HepG2 (cell line): ENCODE measurements around the gene EZH2. TPM values are rescaled to one million over a fixed set of nuclear protein-coding genes. Genes with fewer than 3 reads are reported as not detected.

Experiments
- ATAC-seq: fragments of 200-7000 bp; cut with Tn5 transposase; 3 replicates; pipeline ENCODE4 v1.9.1; 2020; ENCODE audit warnings: mild to moderate bottlenecking, moderate library complexity
- BruUV-seq: library from RNA; stranded (reverse); fragments of 400-500 nt; replicated peaks from 2 replicates; lab custom pipeline; 2021; lab: Mats Ljungman, UMichigan
- CTCF ChIA-PET: fragments of 300-600 bp; formaldehyde crosslinking; extraction: SDS; loops from one replicate; lab custom pipeline; 2021; ENCODE audit warnings: low total read pairs, inconsistent platforms, low intra/inter-chr PET ratio; lab: Yijun Ruan, JAX
- POLR2A ChIA-PET: fragments of 350-600 bp; sonication (Branson Sonifier 250); formaldehyde crosslinking; loops from one replicate; lab custom pipeline; 2020; ENCODE audit warnings: antibody characterized with exemption, inconsistent platforms; lab: Yijun Ruan, JAX
- DNase-seq: peaks from one replicate; pipeline ENCODE4 v3.0.0-alpha.2; 2015; ENCODE audit warnings: low spot score
- FAIRE-seq: peaks from 3 replicates; lab custom pipeline; 2011; peaks lifted over from hg19 to GRCh38; lab: Jason Lieb, UNC
- H2AFZ ChIP-seq: one replicate; pipeline ENCODE4 v1.6.1; 2011; ENCODE audit warnings: low read length, inconsistent platforms
- H3K27ac ChIP-seq: fragments of 300-600 bp; 3 replicates; pipeline ENCODE4 v1.8.0; 2011; ENCODE audit warnings: mixed run types, mild to moderate bottlenecking, mixed read lengths, low read length, inconsistent platforms; ENCODE audit not compliant: insufficient read depth; ENCODE audit errors: extremely low read length
- H3K27me3 ChIP-seq, 2 experiments: fragments of 200-600 bp in 1 of 2; 2 replicates in 1 of 2; 3 replicates in 1 of 2; pipeline versions ENCODE4 v1.6.0 to v1.8.0; 2011; ENCODE audit warnings: low read length in 2 of 2, mild to moderate bottlenecking in 2 of 2, moderate library complexity in 2 of 2, inconsistent platforms in 1 of 2; ENCODE audit not compliant: insufficient read depth in 2 of 2, control insufficient read depth in 1 of 2
- H3K36me3 ChIP-seq, 2 experiments: fragments of 200-600 bp in 1 of 2; replicated peaks in 1 of 2; 2 replicates in 1 of 2; 3 replicates in 1 of 2; pipeline versions ENCODE4 v1.5.1 to v1.8.0; 2011; ENCODE audit warnings: low read length in 2 of 2, inconsistent platforms in 1 of 2; ENCODE audit not compliant: insufficient read depth in 2 of 2, control insufficient read depth in 1 of 2
- H3K4me1 ChIP-seq: 2 replicates; pipeline ENCODE4 v1.5.1; 2012; ENCODE audit warnings: low read length, inconsistent platforms; ENCODE audit not compliant: insufficient read depth
- H3K4me2 ChIP-seq: 2 replicates; pipeline ENCODE4 v1.6.0; 2011; ENCODE audit warnings: low read depth, low read length, inconsistent platforms
- H3K4me3 ChIP-seq, 3 experiments: fragments of 200-600 bp in 1 of 3; sonication (generic), shearing (Covaris generic) in 1 of 3; replicated peaks in 1 of 3; 2 replicates each; pipeline ENCODE4 v1.5.1; 2011 to 2016; ENCODE audit warnings: low read length in 3 of 3, inconsistent platforms in 2 of 3, low read depth in 2 of 3, mild to moderate bottlenecking in 2 of 3, control low read depth in 1 of 3, mixed read lengths in 1 of 3; ENCODE audit not compliant: insufficient read depth in 1 of 3
- H3K79me2 ChIP-seq: one replicate; pipeline ENCODE4 v1.6.1; 2011; ENCODE audit warnings: low read length, inconsistent platforms; ENCODE audit not compliant: insufficient read depth
- H3K9ac ChIP-seq: 2 replicates; pipeline ENCODE4 v1.6.0; 2011; ENCODE audit warnings: mild to moderate bottlenecking, low read depth, low read length, inconsistent platforms; ENCODE audit not compliant: insufficient read depth
- H3K9me3 ChIP-seq: 2 replicates; pipeline ENCODE4 v1.5.1; 2012; ENCODE audit warnings: mild to moderate bottlenecking, low read length
- H4K20me1 ChIP-seq: 2 replicates; pipeline ENCODE4 v1.6.0; 2011; ENCODE audit warnings: inconsistent platforms, mild to moderate bottlenecking, low read length, moderate library complexity; ENCODE audit not compliant: insufficient read depth
- HNRNPK ChIP-seq: fragments of 200-400 bp; formaldehyde crosslinking; IDR thresholded peaks from 2 replicates; pipeline ENCODE4 v1.6.1; 2018; ENCODE audit warnings: low read length, low read depth, moderate library complexity, mild to moderate bottlenecking; ENCODE audit not compliant: poor library complexity, severe bottlenecking
- SNAI1 ChIP-seq: sonication (generic); formaldehyde crosslinking; IDR thresholded peaks from 2 replicates; pipeline ENCODE4 v1.5.0; 2020; ENCODE audit warnings: mild to moderate bottlenecking, missing genetic modification reagents, borderline replicate concordance
- ZNF562 ChIP-seq: sonication (generic); formaldehyde crosslinking; IDR thresholded peaks from 2 replicates; pipeline ENCODE4 v1.8.0; 2022; ENCODE audit warnings: missing genetic modification reagents, borderline replicate concordance
- ZNF770 ChIP-seq: sonication (generic); formaldehyde crosslinking; IDR thresholded peaks from 2 replicates; pipeline ENCODE4 v1.5.0; 2020; ENCODE audit warnings: mild to moderate bottlenecking, missing genetic modification reagents
- WGBS: methylation state at CpG from one replicate; pipeline ENCODE4 v1.1.6; 2017; ENCODE audit warnings: low lambda C conversion rate; 5-methylcytosine and 5-hydroxymethylcytosine counted together
- in situ Hi-C: cut with HindIII; loops from 2 replicates; pipeline ENCODE4 v1.10.0; 2017; ENCODE audit warnings: low pct_unique_long_range_greater_than_20kb; ENCODE audit not compliant: extremely low pct_ligation_motif_present
- intact Hi-C: fragments of 100-400 bp; cut with micrococcal nuclease; formaldehyde crosslinking; loops from one replicate; pipeline ENCODE4 v1.10.0; 2022; ENCODE audit not compliant: unreplicated experiment
- polyA plus RNA-seq, 8 experiments: library from polyadenylated mRNA; depleted of rRNA in 3 of 8; stranded (reverse) in 7 of 8; unstranded in 1 of 8; fragments of >200 nt; fragmentation: Illumina TruSeq in 4 of 8; extraction: Trizol in 4 of 8; gene quantifications; 2 replicates each; pipeline versions ENCODE4 v1.2.1 to v1.2.3, GENCODE V29; 2011 to 2016; ENCODE audit warnings: low read depth in 4 of 8, missing spikeins in 1 of 8, mixed read lengths in 1 of 8; ENCODE audit not compliant: insufficient read depth in 1 of 8
- total RNA-seq, 5 experiments: library from RNA; depleted of rRNA; stranded (reverse); fragments of >200 nt; fragmentation: Illumina TruSeq; extraction: Trizol; gene quantifications; 2 replicates each; pipeline ENCODE4 v1.2.3, GENCODE V29; 2016; ENCODE audit warnings: low read depth in 1 of 5

Gene EZH2
- total and polyA plus RNA-seq, 2 of the 13 experiments (the other 11 are each of a cell fraction or from before 2014, with no cell fraction given): 26.0 to 34.3 TPM

GRCh38 chr7:148872188-148872587 is 11.9 kb downstream of the EZH2 start:
- Histone ChIP-seq H3K4me3 (no peak overlapping the region), H3K27ac (no peak overlapping the region), H3K79me2 (peaks cover 98% of the 10 kb centered on the region), H3K4me1 (peaks cover 46% of the 10 kb centered on the region; the same call in 1 of the 2 replicates), H4K20me1 (peaks cover 7% of the 10 kb centered on the region; the same call in 1 of the 2 replicates), H3K9me3 (no peaks in the 10 kb centered on the region), H3K27me3 (no peaks in the 10 kb centered on the region), H3K9ac (no peak overlapping the region), H3K36me3 (no peaks in the 10 kb centered on the region), H3K4me2 (no peak overlapping the region), H2AFZ (no peak overlapping the region)
- ATAC-seq (no peak), DNase-seq (no peak), FAIRE-seq (peak; percentile 15)
- intact Hi-C loops: no loop called here
- POLR2A ChIA-PET: interaction anchor here (1.3 kb wide), 1 partner anchor 11 kb away, joined by 3 read pairs; no protein-coding TSS in a partner anchor
- in situ Hi-C loops: no loop called here
- TF ChIP-seq HNRNPK (peak; percentile 36), SNAI1 (no peak)
- BruUV-seq: no TSS peak
- CTCF ChIA-PET: no interaction called here

- no peak overlapping the region for H3K9ac ChIP-seq
- POLR2A ChIA-PET: no interaction called here
- H3K27me3 ChIP-seq: no peaks in the 10 kb centered on the region
- peaks cover 46% of the 10 kb centered on the region; the same call in 1 of the 2 replicates for H3K4me1 ChIP-seq
- intact Hi-C loops: no loop called here
- H3K9me3 ChIP-seq: no peaks in the 10 kb centered on the region
- no peak for ATAC-seq
- no peak overlapping the region for H3K4me3 ChIP-seq
- DNase-seq: no peak
- BruUV-seq: no TSS peak
- H4K20me1 ChIP-seq: peaks cover 5% of the 10 kb centered on the region; the same call in 1 of the 2 replicates
- no peak for FAIRE-seq
- peaks cover 96% of the 10 kb centered on the region for H3K79me2 ChIP-seq
- no peak overlapping the region for H3K27ac ChIP-seq
- TF ChIP-seq ZNF770 (CRISPR knock-in tag) (peak; percentile 46; the same call in 1 of the 2 replicates), ZNF562 (CRISPR knock-in tag) (no peak)
- TF ChIP-seq, all 625 proteins: peak for 1
- in situ Hi-C loops: no loop called here
- H2AFZ ChIP-seq: no peak overlapping the region
- 96% methylated on average over 5 of the region's 5 CpGs for WGBS
- H3K36me3 ChIP-seq: no peaks in the 10 kb centered on the region
- CTCF ChIA-PET: no interaction called here
- no peak overlapping the region for H3K4me2 ChIP-seq
These were observed 12.5 kb downstream of the EZH2 start for GRCh38 chr7:148871551-148871950.
